ENCODE measurements around the gene DNAJA1. TPM values are rescaled to one million over a fixed set of nuclear protein-coding genes. Genes with fewer than 3 reads are reported as not detected.

Gene DNAJA1
- total RNA-seq, 6 experiments from 2014 or later: 118 to 171 (median 140) TPM

DNA sequence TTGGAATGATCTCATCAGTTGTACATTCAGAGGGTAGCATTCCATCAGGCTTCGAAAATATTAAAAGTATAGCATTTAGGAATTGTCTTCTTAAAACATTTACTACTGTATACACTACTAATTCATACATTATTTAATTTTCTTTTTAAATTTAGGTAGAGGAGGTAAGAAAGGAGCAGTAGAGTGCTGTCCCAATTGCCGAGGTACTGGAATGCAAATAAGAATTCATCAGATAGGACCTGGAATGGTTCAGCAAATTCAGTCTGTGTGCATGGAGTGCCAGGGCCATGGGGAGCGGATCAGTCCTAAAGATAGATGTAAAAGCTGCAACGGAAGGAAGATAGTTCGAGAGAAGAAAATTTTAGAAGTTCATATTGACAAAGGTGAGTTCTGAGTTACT lies 5.2 kb downstream of the DNAJA1 start:
- TF ChIP-seq, protein P1, sequence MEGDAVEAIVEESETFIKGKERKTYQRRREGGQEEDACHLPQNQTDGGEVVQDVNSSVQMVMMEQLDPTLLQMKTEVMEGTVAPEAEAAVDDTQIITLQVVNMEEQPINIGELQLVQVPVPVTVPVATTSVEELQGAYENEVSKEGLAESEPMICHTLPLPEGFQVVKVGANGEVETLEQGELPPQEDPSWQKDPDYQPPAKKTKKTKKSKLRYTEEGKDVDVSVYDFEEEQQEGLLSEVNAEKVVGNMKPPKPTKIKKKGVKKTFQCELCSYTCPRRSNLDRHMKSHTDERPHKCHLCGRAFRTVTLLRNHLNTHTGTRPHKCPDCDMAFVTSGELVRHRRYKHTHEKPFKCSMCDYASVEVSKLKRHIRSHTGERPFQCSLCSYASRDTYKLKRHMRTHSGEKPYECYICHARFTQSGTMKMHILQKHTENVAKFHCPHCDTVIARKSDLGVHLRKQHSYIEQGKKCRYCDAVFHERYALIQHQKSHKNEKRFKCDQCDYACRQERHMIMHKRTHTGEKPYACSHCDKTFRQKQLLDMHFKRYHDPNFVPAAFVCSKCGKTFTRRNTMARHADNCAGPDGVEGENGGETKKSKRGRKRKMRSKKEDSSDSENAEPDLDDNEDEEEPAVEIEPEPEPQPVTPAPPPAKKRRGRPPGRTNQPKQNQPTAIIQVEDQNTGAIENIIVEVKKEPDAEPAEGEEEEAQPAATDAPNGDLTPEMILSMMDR (IDR thresholded peaks at IDR 0.05): no peak
- DNase-seq: no peak
- Mint-ChIP-seq H3K27me3 (ENCODE audit: insufficient read depth) (no peaks in the 10 kb centered on the region; the same call in 1 of the 2 replicates), H3K36me3 (ENCODE audit: low read depth) (peaks cover 66% of the 10 kb centered on the region), H3K27ac (no peak overlapping the region), H3K4me3 (no peak overlapping the region; the same call in 1 of the 2 replicates), H3K9me3 (no peaks in the 10 kb centered on the region), H3K4me1 (ENCODE audit: low read depth) (peaks cover 69% of the 10 kb centered on the region)

DNA sequence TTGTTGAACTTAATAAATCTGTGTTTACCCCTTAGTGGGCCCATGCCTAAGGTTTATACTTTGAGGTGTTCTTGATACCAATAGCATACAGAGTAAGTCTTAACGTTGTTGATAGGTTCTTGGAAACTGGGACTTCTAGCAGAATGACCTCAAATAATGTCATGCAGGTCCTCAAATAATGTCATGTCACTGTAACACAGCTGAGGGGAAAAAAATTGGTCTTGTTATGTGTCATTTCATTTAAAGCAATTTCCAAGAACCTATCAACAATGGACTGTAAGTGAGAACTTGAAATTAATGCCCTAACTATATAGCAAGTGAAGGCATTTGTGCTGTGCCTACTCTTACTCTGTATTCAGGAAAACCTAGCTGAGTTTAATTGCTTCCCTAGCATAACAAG lies 7.2 kb downstream of the DNAJA1 start:
- Mint-ChIP-seq H3K4me1 (ENCODE audit: low read depth) (peaks cover 57% of the 10 kb centered on the region), H3K36me3 (ENCODE audit: low read depth) (peaks cover 63% of the 10 kb centered on the region), H3K4me3 (no peak overlapping the region), H3K27me3 (ENCODE audit: insufficient read depth) (no peaks in the 10 kb centered on the region; the same call in none of the 2 replicates), H3K9me3 (no peaks in the 10 kb centered on the region), H3K27ac (no peak overlapping the region)
- TF ChIP-seq, protein P1 (IDR thresholded peaks at IDR 0.05): no peak
- no peak for DNase-seq

DNA sequence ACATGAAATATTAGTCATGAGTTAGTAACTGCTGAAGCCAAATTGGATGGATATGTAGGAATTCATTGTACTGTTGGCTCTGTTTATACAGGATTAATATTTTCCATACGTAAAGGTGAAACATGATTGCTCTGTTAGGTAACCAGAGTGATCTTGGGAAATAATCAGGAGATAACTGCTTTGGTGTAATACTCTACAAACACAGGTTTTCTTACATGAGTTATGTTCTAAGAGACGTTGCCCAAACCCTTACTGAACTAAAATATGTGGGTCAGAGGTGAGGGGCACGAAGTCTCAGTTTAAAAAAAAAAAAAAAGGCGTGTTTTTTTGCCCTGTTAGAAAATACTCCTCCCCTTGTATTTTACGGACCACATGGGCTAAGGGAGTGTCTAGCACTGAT lies 7.8 kb downstream of the DNAJA1 start:
- peaks cover 55% of the 10 kb centered on the region for H3K4me1 Mint-ChIP-seq (ENCODE audit: low read depth)
- no peak for DNase-seq
- no peak overlapping the region for H3K4me3 Mint-ChIP-seq
- H3K27me3 Mint-ChIP-seq (ENCODE audit: insufficient read depth): no peaks in the 10 kb centered on the region; the same call in none of the 2 replicates
- H3K27ac Mint-ChIP-seq: no peak overlapping the region
- H3K36me3 Mint-ChIP-seq (ENCODE audit: low read depth): peaks cover 62% of the 10 kb centered on the region
- H3K9me3 Mint-ChIP-seq: no peaks in the 10 kb centered on the region
- TF ChIP-seq, protein P1 (IDR thresholded peaks at IDR 0.05): no peak

DNA sequence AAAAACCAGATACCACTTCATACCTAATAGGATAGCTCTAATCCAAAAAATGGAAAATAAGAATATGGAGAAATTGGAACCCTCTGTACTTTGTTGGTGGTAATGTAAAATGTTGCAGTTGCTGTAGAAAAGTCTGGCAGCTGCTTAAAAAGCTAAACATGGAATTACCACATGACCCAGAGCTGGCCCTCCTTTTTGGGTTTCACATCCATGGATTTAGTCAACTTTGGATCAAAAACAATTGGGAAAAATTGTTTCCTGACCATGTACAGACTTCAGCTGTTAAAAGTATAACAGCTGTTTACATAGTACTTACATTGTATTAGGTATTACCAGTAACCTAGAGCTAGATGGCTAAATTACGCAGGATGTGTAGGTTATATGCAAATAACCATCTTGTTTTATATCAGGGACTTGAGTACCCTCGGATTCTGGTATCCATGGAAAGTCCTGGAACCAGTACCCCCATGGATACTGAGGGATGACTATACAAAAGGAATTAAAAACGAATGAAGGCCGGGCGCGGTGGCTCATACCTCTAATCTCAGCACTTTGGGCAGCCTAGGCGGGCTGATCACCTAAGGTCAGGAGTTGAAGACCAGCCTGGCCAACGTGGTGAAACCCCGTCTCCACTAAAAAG lies 15.8 kb downstream of the DNAJA1 start:
- no peaks in the 10 kb centered on the region for H3K9me3 Mint-ChIP-seq
- no peak for DNase-seq
- peaks cover 19% of the 10 kb centered on the region for H3K4me1 Mint-ChIP-seq (ENCODE audit: low read depth)
- no peaks in the 10 kb centered on the region; the same call in 1 of the 2 replicates for H3K27me3 Mint-ChIP-seq (ENCODE audit: insufficient read depth)
- TF ChIP-seq, protein P1 (IDR thresholded peaks at IDR 0.05): no peak
- H3K36me3 Mint-ChIP-seq (ENCODE audit: low read depth): peaks cover 19% of the 10 kb centered on the region
- no peak overlapping the region for H3K4me3 Mint-ChIP-seq
- no peak overlapping the region for H3K27ac Mint-ChIP-seq

DNA sequence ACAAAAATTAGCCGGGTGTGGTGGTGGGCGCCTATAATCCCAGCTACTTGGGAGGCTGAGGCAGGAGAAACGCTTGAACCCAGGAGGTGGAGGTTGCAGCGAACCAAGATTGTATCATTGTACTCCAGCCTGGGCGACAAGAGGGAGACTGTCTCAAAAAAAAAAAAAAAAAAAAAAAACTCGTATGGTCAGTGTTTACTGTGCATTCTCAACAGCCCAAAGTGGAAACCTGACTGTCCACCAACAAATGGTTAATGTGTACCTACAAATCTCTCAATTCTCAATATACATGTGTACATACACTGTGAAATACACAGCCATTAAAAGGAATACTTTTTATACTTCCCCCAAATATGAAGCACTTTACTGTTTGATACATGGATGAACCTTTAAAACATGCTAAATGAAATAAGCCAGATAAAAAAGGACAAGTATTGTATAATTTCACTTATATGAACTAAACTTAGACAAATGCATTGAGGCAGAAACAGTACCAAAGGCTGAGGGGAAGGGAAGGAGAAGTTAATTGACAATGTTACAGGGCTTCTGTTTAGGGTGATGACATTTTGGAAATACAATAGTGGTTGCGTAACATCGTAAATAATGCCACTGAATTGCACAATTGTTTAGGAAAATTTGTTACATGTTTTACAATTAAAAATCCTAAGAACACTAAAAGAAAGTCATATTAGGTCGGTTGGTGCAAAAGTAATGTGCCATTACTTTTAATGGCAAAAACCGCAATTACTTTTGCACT lies 16.5 kb downstream of the DNAJA1 start:
- Mint-ChIP-seq H3K27me3 (ENCODE audit: insufficient read depth) (no peaks in the 10 kb centered on the region; the same call in 1 of the 2 replicates), H3K4me3 (no peak overlapping the region), H3K36me3 (ENCODE audit: low read depth) (peaks cover 13% of the 10 kb centered on the region), H3K4me1 (ENCODE audit: low read depth) (peaks cover 19% of the 10 kb centered on the region), H3K27ac (no peak overlapping the region), H3K9me3 (no peaks in the 10 kb centered on the region)
- no peak for DNase-seq
- TF ChIP-seq, protein P1 (IDR thresholded peaks at IDR 0.05): no peak

All from HFFc6 (cell line).